Glomerular visceral epithelial cell (primary cell): Measurements from ENCODE around the gene HS3ST3B1.
A peak's percentile ranks its signal among the peaks of the same experiment; 100 is the strongest.

Experiments used
- DNase-seq: peaks from one replicate; pipeline ENCODE4 v3.0.0-alpha.2; 2016; ENCODE audit errors: extremely low spot score

Gene HS3ST3B1

GRCh38 chr17:14303343-14304221, 2.7 kb downstream of the HS3ST3B1 start:
- peak; percentile 32 for DNase-seq

- DNase-seq = no peak
Measured at GRCh38 chr17:14304222-14304772, 3.4 kb downstream of the HS3ST3B1 start.

- peak; percentile 42 for DNase-seq
Measured at GRCh38 chr17:14304773-14305517, 4.1 kb downstream of the HS3ST3B1 start.

DNA sequence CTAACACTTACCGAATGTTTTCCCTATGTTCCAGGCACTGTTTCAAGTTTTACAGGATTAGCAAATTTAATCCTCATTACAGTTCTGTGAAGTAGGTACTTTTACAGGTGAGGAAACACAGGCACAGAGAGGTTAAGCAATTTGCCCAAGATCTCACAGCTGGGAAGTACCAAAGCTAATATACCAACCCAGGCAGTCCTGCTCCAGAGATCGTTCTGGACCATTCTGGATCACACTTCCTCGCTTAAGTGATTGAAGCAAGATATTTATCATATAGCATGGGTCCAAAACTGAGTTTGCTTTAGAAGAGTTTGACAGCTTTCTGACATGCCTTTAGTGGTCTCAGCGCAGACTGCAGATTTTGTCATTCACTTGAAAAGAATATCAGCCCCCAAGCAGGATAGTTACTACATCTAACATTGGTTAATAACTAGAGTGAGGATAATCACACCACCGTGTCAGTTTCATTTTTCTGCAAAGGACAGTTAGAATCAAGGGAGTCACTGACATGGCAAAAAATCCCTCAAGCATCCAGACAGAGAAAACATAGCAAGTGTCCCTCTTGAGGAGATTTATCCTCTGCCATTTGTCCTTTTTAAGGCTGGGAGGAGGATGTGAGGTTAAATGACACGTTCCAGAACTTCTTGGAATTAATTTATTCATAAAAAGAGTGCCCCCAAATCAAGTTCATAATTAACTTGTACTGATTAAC, 5.1 kb downstream of the HS3ST3B1 start:
- peak; percentile 15 for DNase-seq

DNA sequence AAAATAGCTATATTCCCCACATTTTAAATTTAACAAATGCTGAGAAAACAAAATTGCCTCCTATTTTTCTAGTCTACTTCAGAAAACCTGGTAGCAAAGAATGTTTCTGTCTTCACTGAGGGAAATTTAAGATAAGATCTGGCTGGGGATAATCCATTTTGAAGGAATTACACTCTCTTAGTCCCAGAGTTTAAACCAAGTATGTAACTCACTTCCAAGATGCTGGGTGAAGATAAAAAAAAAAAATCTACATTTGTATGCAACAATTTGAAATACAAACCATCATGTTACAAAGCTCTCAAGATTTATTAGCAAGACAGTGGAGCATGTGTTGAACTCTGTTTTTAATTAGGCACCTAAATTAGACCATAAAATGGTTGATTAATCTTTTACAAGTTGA, 5.7 kb downstream of the HS3ST3B1 start:
- DNase-seq = no peak

GRCh38 chr17:14307560-14308024, 6.7 kb downstream of the HS3ST3B1 start:
- peak; percentile 54 for DNase-seq

DNA sequence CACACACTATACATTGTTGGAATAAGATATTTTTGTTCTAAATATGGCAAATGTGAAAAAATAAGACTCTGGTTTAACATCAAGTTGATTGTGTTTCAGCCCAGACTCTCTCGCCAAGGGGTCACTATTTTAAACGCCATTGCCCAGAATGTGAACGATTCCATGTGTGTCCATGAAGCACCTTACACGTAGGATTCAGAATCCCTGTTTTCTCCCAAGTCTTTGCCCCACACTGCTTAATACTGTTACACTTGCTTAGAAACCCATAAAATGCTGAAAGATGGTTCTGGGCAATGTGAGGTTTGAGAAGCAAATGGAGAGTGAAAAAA, 7.7 kb downstream of the HS3ST3B1 start:
- no peak for DNase-seq

DNA sequence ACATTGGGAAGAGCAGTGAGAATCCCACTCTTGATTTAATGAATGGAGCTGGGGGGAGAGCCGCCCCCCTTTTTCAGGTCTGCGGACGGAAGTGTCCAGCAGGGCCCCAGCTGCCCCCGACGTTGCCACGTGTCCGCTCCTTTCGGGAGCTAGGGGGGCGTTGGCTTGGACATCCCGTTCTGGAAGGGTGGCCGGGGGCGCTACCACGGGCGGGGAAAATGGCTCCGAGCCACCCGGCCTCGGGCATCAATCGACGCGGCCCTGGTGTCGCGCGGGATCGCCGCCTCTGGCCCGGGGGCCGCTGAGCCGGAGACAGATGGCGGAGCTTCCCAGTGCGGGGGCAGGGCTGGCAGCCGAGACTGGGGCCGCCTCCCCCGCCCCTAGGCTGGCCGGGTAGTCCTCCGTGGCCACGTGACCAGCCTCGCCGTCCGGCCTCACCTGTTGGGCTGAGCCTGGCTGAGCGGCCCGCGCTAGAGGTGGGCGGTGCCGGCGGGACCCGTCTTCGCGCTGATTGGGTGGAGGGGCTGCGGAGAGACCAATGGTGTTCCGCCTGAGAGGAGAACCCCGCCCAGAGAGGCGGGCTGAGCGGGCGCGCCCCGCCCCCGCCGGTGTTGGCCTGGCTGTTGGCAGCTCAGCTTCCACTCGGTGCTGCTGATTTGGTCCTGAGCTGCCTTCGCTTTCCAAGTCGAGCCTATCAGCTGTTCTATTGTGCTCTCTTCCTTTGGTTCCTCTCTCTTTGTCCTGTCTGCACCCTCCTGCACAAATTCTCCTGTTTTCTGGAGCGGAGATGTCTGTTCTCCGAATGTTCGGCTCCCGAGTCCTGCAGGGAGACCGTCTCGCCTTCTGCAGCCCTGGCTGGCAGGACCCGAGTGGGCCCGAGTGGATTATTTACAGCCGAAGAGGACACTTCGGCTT, 8.3 kb downstream of the HS3ST3B1 start:
- peak; percentile 99 for DNase-seq

GRCh38 chr17:14310101-14310500, 9.2 kb downstream of the HS3ST3B1 start:
- DNase-seq = no peak

DNA sequence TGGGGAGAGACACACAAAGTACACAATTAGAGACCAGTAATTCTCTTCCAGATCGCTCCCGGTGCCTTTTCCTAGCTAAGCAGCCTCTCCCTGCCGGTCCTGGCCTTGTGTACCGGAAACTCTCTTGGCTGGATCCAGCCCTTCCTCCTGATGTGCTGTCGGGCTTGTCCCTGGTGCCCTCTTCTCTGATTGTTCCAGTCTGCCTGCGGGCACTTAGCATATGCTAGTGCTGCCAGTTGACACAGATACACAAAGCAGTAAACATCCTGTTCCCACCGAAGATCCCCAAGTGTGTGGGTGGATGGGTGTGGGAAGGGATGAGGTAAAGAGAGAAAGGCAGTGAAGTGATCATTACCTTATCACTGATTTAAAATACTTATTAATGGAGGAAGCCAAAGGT, 9.7 kb downstream of the HS3ST3B1 start:
- no peak for DNase-seq

DNA sequence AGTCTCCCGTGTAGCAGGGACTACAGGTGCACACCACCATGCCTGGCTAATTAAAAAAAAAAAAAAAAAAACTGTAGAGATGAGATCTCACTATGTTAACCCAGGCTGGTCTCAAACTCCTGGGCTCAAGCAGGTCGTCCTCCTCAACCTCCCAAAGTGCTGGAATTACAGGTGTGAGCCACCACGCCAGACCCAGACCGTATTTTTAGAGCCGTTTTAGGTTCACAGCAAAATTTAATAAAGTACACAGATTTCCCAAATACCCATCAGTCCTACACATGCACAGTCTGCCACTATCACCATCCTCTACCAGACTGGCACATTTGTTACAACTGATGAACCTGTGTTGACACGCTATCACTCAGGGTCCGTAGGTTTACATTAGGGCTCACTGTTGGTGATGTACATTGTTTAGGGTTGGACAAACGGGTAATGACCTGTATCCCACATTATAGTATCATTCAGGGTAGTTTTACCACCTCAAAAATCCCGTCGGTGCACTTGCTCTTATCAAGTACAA, 10.4 kb downstream of the HS3ST3B1 start:
- no peak for DNase-seq

DNA sequence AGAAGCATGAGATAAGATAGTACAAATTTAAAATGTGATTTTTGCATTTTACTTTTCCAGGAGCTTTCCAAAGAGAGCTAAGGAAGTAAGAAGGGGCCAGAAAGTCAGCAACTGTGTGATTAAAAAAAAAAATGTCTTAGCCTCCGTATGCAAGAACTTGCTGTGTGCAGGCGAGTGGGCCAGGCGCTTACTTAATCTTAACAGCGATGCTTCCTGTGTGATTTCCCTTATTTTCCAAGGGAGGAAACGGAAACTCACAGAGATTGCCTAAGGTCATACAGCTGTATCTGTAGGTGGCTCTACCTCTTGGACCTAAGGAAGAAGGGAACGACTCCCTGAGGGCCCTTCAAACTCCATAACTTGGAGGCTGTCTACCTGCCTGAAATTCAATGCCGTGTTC, 11.1 kb downstream of the HS3ST3B1 start:
- DNase-seq = no peak

DNA sequence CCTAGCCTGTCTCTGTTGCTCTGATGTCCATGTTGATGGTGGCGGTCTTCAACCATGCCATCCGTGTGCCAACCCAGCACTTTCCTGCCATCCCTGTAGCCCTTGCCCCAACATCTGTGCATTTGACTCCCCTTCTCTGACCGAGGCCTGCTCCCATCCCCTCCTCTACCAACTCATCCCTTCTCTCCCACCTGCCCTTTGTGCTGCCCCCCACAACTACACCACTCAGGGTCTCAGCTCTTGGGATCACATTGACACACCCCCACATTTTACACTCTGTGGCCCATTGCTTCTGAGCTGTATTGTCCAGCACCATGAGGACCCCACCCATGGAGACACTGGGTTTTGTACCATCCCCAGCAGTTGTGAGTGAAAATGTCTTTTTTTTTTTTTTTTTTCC, 11.6 kb downstream of the HS3ST3B1 start:
- DNase-seq = no peak

DNA sequence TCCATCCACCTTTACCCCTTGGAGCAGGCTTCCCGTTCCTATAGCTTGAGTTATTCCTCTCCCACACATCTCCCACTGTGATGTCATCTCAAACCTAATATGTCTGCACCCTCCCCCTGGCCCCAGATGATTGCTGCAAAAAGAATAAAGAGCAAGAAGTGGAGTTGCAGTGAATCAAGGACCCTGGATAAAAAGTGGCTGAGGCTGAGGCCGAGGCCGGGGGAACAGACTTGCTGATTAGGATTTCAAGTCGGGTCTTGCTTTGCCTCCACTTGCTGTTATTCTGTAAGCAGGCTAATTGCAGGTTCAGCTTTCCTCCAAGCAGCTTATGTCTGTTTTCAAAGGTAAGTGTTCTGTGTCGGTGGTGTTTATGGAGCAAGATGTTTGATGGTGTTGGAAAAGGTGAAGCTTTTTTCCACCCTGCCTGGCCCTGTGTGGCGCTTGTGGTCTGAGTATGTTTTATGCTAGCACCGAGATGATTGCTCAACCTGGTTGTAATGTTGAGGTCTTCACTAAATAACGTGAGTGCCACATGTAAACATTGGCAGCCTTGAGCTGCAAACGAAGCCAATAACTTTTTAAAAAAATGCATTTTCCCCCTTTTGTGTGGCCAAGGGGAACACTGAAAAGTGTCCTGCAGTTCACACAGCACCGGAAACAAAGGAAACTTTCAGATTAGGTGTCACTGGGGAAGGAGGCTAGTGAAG, 15.4 kb downstream of the HS3ST3B1 start:
- no peak for DNase-seq

- no peak for DNase-seq
Measured at GRCh38 chr17:14317383-14317782, 16.5 kb downstream of the HS3ST3B1 start.

DNA sequence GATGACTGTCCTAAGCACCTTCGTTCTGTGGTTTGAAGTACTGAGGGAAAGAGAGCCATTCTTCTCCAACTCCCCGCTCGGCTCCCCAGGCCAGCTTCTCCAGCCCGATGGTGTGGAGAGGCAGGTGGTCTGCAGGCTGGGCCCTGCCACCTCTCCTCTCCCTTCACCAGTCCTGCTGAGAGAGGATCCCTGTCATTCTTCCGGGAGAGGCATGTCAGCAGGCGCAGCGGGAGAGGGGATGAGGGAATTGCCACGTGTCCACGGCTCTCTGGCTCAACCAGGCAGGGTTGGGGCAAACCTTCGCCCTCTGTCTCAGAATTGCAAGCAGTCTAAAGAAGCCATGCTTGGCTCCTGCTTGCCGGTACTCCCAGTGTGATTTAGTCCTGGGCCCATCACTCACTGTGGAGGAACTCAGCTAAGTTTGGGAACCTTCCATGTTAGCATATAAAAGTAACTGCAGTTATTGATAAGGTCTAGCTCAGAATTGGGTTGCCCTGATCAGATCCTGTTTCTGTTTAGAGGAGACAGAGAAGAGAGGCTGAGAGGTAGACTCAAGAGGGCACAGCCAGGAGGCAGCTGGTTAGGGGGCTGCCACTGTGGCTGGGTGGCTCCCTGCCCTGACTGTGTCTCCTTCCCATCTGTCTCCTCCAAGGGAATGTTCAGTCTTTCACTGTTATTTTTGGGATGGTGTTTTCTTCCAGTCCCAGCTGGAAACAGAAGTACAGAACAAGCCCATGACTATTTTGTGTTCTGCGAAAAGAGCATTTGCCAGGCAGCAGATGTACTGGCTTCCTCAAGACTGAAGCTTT, 17.4 kb downstream of the HS3ST3B1 start:
- DNase-seq = no peak

DNA sequence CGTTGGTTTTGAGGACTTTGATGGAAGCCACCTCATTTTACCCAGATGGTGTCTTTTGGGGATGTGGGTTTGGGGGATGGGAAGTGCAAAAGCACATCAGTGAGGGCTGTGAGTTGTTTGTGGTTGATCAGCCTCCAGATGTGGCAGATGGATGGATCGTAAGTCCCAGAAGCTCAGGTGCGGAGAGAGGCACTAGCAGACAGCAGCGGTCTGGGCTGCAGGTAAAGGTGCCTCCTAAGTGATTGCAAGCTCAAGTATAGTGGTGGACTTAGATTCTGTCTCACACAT, 18.0 kb downstream of the HS3ST3B1 start:
- no peak for DNase-seq

GRCh38 chr17:14320098-14320497, 19.2 kb downstream of the HS3ST3B1 start:
- DNase-seq = no peak

DNA sequence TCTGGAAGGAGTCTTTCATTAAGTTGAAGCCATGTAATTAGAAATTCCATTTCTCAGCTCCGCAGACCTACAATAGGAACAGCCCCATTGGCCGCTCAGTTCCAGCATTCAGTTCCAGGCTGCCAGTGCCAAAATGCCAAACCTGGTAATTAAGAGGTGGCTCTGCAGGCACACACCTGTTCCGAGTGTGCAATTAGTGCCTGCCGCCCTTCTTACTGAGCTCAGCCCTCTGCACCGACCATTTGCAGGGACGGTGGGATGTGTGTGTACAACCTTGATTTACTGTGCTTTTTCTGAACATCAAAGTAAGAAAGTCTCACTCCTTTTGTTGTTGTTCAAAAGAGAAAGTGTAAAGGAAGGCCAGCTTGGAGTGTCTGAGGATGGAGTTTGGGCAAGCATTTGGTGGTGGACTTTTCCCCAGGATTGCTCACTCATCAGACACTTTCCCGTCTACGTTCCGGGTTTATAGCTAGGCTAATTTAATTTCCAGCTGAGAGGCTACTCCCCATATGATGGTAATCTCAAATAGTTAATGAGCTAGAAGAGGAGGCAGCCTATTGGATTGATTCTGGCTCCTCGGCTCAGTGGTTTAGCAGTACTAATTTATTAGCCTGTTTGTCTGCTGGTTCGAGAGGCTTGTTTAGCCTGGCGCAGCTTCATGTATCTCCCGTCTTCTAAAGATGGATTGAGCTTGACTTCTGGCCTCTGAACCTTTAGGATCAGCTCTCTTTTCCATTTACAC, 20.0 kb downstream of the HS3ST3B1 start:
- DNase-seq = no peak
